Fibroblast of villous mesenchyme (primary cell): ENCODE results near the gene NCAM2. TPM values are rescaled to one million over a fixed set of nuclear protein-coding genes. Genes with fewer than 3 reads are reported as not detected.

Experiments used
- DNase-seq: peaks from one replicate; pipeline ENCODE4 v3.0.0-alpha.2; 2010; ENCODE audit warnings: low read depth
- H3K4me3 ChIP-seq: 2 replicates; pipeline ENCODE4 v1.5.1; 2011; ENCODE audit warnings: low read depth, mild to moderate bottlenecking, low read length
- total RNA-seq: library from RNA; depleted of rRNA; stranded (reverse); fragments of >200 nt; gene quantifications from 2 replicates; pipeline ENCODE4 v1.2.3, GENCODE V29; 2012
- TF ChIP-seq, protein P1 (sequence below): IDR thresholded peaks from 2 replicates; pipeline ENCODE4 v1.5.1; 2012; ENCODE audit warnings: low read depth, mild to moderate bottlenecking, low read length; ENCODE audit not compliant: insufficient read depth

NCAM2 gene
- total RNA-seq, 1 donor: 5.2 TPM

DNA sequence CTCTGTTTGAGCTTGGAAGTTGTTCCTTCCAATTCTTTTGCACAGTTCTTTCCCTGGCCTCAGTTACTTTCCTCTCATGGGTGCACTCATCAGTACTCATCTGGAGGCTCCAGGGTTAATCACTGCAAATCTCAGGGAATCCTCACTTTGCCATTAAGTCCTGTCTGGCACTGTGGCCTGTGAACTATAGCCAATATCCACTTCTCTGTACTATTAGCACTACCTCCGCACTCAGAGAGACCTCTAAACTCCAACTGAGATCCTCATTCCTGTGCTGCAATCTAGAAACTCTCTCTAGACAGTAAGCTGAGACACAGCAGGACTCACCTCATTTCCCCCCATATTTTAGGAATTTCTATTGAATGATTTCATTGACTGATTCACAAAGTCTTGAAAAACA is 311.3 kb downstream of the NCAM2 start:
- no peak for DNase-seq
- H3K4me3 ChIP-seq: no peak overlapping the region
- TF ChIP-seq, protein P1, sequence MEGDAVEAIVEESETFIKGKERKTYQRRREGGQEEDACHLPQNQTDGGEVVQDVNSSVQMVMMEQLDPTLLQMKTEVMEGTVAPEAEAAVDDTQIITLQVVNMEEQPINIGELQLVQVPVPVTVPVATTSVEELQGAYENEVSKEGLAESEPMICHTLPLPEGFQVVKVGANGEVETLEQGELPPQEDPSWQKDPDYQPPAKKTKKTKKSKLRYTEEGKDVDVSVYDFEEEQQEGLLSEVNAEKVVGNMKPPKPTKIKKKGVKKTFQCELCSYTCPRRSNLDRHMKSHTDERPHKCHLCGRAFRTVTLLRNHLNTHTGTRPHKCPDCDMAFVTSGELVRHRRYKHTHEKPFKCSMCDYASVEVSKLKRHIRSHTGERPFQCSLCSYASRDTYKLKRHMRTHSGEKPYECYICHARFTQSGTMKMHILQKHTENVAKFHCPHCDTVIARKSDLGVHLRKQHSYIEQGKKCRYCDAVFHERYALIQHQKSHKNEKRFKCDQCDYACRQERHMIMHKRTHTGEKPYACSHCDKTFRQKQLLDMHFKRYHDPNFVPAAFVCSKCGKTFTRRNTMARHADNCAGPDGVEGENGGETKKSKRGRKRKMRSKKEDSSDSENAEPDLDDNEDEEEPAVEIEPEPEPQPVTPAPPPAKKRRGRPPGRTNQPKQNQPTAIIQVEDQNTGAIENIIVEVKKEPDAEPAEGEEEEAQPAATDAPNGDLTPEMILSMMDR: no peak

DNA sequence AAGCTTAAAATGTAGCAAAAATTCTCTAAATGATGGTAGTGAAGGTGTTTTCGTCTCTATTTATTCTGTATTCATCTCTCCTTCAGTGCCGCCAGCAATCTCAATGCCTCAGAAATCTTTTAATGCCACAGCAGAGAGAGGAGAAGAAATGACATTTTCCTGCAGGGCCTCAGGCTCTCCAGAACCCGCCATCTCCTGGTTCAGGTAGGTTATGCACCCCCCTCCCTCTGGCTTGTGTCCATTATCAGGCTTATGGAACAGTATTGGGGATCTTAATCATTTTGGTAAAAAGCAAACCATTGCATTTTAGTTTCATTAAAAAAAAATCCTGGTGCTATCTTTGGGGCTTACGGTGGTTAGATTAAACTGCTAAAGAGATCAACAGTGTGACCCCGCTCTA is 326.1 kb downstream of the NCAM2 start:
- no peak for DNase-seq
- TF ChIP-seq, protein P1: peak; percentile 8
- H3K4me3 ChIP-seq: no peak overlapping the region

DNA sequence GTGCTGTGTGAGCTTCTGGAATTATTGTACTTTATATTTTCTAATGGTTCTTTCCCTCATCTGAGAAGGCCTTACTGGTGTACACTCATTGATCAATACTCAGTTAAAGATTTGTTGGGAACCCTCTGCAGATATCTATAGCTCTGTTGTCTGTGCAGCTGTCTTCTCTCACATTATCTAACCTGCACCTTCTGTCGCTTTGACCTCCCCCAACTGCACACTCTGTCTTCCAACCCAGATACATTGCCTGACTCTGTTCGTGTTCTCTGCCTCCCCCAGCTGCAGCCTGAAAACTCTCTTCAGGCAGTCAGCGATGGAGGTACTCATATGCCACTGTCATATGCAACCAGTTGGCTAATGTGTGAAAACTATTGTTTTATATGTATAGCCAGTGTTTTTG is 334.3 kb downstream of the NCAM2 start:
- no peak for DNase-seq
- TF ChIP-seq, protein P1: no peak
- H3K4me3 ChIP-seq: no peak overlapping the region

DNA sequence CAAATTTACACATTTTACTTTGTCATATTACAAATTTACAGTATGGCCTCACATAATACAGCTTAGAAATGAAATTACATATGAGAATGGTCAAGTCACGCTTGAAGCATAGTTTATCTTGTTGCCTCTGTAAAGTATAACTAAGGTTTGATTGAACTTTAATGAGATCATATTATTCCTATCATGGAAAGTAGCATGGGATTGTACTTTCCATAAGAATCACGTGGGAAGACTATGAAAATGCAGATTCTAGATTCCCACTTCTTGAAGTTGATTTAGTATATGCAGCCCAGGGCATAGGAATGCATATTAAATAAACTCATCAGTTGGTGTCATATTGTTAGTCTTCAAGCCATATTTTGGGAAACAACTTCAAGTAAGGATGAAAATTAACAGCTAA is 342.8 kb downstream of the NCAM2 start:
- no peak overlapping the region for H3K4me3 ChIP-seq
- TF ChIP-seq, protein P1: no peak
- DNase-seq: no peak

DNA sequence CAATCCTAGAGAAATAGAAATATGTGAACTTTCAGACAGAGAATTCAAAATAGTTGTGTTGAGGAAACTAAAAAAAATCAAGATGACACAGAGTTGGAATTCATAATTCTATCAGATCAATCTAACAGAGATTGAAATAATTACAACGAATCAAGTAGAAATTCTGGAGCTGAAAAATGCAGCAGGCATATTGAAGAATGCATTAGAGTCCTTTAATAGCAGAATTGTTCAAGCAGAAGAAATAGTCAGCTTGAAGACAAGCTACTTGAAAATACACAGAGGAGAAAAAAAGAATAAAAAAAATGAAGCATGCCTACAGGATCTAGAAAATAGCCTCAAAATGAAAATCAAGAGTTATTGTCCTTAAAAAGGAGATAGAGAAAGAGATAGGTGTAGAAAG is 347.1 kb downstream of the NCAM2 start:
- DNase-seq: no peak
- TF ChIP-seq, protein P1: no peak
- H3K4me3 ChIP-seq: no peak overlapping the region

DNA sequence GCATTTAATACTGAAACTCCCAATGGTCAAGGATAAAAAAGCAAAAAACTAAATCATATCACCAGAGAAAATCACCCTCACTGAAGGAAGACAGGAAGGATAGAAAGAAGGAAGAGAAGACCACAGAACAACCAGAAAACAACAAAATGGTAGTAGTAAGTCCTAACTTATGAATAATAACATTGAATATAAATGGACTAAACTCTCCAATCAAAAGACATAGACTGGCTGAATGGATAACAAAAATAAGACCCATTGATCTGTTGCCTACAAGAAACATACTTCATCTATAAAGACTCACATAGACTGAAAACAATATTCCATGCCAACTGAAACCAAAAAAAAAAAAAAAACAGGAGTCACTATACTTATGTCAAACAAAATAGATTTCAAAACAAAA is 347.7 kb downstream of the NCAM2 start:
- H3K4me3 ChIP-seq: no peak overlapping the region
- TF ChIP-seq, protein P1: no peak
- DNase-seq: no peak

DNA sequence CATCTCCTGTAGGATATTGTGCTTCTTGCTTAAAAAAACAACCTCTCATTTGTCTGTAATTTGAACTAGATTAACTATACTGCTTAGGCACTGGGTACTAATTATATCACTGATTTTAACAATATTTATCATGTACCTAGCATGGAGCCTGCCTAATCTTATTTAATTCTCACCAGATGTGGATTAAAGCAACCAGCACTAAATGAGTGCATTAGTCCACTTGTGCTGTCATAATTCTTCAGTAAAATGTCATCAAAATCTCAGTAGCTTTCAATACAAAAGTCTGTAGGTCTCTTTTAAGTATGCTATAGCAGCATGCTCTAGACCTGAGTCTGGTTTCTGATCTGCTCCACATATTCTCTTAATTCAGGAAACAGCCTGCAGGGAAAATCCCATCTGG is 368.1 kb downstream of the NCAM2 start:
- H3K4me3 ChIP-seq: no peak overlapping the region
- TF ChIP-seq, protein P1: no peak

More for the DNA sequence above, 368.1 kb downstream of the NCAM2 start:
- no peak for DNase-seq
